Measurements from ENCODE around the gene NDUFAF4.

The NDUFAF4 gene

DNA sequence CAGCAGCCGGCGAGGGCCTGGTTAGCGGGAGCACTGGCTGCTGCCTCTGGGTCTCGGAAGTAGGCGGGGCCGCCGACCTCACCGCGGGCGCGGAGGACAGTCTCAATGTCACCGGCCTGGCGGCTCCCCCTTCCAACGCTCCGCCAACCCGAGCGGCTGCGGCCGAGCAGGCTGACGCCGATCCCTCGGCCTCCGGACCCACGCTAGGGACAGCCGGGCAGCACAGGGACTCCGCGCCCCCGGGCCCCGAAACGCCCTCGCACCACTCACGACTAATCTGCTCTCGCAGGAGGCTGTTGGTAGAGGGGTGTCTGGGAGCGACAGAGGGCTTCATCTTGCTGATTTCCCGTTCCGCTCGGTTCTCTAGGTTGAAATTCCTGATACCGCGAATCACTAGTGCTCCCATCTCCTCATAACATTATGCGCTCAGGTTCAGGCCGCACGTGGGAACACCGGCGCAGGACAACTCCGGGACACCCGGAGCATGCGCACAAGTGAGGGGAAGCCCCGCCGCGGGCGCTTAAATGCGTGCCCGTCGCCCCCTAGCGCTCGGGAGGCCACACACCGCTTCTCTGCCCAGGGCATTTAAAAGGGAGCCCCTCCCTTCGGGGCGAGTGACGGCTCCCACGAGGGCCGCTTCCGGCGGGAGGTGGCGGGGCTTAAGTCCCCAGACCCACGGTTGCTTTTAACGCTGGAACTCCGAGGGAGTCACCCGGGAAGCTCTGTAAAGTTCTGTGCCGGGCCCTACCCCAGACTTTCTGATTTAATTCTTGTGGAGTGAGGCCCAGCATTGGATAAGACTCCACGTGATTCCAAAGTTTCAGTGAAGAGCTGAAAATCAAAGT lies at the start of gene NDUFAF4:
TSS of gene NDUFAF4 (minus strand) at position 496 of the 845 bp plus-strand sequence. CDS start at position 406, 90 bp downstream.
- DNase-seq: peak; percentile 94

DNA sequence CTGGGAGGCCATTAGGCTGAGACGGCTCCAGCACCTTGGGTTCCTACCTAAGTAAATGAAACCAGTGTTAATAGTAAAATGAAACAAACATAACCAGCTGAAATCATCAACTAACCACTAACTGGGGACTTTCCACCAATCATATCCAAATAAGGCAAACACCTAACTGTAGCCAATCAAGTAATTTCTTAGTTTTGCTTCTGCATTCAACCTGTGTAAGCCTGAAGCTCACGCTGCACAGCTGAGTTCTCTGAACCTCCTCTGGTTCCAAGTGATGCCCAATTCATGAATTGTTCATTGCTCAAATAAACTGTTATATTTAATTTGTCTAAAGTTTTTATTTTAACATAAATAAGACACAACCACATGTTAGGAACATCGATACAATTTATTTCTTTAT lies 49.4 kb upstream of the NDUFAF4 start:
- no peak for DNase-seq

DNA sequence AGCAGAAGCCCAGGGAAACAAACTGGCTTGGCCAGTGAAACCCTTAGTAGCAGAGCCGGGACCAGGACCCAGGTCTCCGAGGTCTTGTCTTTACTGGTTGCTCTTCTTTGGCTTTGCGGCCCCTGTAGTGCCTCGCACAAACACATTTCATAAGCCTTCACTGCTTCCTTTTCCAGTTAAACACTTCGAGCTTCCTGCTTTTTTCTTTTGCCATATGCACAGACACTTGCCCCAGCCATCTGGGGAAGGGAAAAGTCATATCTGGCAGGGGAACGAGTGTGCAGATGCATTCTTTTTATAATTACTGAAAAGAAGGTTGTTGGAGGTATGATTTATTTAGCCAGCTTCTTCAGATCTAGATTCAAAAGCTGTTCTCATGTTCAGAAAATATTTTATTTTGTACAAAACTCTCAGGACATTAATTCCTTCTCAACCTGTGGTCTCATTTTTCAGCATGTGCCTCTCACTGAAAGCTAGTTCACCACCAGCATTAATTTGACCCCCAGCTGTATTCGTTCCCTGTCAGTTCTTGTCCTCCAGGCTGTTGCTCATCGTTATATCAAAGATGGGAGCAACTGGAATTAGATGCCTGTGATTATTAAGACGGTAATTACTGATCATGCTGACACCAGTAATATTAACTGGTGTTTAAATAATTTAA lies 46.0 kb upstream of the NDUFAF4 start:
- no peak for DNase-seq

DNA sequence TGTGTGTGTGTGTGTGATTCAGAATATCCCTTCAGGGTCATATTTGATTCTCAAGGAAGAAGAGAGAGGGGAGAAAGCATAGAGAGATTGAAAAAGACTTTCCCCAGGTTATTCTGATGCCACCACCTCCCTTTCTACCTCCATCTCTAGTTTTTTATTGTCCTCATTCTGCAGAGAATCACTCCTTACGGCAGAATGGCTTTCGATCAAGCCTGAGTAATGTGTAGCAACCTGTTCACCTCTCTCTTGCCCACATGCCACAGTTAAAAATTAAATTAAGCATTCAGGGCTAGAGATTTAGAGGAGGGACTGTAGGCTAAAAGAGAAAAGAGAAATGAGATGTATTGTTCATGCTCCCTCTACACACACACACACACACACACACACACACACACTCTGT lies 45.0 kb upstream of the NDUFAF4 start:
- no peak for DNase-seq

DNA sequence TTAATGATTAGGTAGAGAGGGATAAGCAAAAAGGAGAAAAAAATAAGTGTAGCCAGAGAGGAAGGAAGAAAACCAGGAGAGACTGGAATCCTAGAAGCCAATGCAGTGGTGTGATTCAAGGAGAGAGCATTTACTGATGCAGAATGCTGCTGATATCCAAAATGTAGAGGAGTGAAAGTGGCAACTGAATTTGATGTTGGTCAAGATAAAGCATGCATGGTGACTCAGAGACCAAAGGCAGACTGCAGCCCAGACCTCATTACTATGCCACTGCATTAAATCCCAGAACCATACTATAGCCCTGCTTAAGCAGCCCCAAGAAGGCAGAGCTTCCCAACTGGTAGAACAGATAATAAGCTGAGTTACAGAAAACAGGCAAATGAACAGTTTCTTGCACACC lies 42.6 kb upstream of the NDUFAF4 start:
- no peak for DNase-seq

DNA sequence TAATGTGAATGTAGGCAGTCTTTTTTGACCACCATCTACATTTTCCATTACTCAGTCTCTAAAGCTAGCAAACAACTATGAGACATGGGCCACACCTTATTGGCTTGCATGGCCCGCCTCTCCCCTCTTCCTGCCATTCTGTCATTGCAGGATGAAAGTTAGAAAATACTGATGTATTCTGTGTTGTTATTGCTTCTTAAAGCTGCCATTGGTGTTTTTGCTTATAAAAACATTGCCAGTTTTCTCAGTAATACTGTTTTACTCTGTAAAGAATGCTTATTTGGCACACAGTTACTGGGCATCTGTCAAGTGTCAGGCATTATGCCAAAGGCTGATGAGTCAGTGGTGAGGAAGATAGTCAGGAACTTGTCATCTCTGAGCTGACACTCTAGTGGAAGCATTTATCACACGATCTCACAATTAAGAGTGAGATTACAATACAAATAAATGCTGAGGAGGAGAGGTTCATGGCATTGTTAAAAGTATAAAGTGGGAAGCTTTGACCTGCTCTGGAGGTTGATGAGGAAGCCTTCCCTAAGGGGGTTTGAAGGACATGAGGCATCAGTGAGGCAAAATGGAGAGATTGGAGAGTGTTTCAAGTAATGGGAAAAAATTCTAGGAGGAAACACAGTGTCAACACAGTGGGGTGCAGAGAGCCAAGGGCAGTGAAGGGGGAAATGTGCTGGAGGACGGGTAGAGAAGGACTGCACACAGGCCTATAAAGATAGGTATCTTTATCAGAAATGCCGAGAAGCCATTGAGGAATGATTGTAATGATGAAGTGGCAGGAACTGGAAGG lies 41.5 kb upstream of the NDUFAF4 start:
- no peak for DNase-seq

DNA sequence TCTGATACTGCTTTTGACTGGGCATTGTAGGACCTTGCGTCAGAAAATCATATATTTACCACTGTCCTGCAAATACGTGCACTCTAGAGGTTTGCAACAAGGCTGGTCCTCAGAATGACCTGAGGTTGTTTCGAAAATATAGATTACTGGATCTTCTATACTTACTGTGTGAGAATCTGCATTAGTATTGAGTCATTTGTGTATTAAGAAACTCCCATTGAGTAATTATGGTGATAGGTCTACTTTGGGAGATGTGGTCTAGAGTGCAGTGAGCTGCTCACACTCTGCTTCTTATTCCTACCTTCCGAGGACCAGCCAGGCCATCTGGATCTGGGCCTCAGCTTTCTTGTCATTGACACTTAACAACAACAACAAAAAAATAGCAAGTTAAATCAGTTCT lies 36.4 kb upstream of the NDUFAF4 start:
- DNase-seq: no peak

DNA sequence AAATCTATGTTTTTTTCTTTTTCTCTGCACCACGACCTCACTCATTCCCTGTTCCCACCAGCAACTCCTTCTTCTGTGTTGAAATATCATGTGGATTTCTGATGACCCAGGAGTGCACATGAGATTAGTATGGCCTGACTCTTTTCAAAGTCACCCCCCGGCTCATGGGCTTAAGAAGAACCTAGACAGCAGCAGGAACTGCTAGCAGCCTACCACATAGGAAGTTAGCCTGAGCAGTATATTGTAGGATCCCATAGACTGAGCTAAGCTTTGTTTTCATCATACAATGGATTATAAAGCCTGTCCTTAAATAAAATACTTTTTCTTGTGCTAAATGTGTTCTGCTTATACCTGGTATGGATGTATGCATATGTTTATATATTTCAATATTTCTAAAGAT lies 33.5 kb upstream of the NDUFAF4 start:
- no peak for DNase-seq

DNA sequence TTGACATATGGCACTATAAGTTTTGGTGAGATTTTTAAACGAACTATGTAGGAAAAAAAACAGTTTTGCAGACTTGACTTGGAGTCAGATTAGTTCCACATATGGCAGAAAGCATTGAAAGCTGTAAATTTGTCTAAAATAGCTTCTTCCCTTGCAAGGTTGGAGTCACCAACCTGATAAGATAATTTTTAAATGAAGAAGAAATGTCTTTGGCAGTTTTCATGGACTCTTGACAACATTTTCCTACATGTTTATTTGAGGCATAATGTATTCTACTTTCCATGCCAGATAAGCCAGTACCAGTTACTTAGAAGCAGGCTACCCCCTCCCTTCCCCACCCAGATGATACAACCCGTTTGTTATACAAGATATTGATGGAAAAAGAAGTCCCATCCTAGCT lies 32.0 kb upstream of the NDUFAF4 start:
- no peak for DNase-seq

DNA sequence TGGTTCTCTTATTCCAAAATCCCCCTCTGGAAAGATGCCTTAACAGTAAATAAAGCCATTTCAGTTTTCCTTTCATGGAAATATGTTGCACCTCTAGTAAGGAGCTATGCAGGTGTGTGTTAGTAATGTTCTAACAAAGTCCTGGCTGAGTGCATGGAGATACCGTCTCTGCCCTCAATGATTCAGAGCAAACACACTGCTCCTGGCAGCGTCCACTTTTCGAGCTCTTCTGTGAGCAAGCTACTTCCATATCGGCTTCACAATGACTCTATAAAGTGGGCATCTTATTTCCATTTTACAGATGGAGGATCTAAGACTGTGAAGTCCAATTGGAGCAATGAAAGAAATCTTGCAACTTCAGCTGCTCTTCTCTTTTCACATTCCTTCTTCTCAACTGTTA lies 30.0 kb upstream of the NDUFAF4 start:
- DNase-seq: no peak

DNA sequence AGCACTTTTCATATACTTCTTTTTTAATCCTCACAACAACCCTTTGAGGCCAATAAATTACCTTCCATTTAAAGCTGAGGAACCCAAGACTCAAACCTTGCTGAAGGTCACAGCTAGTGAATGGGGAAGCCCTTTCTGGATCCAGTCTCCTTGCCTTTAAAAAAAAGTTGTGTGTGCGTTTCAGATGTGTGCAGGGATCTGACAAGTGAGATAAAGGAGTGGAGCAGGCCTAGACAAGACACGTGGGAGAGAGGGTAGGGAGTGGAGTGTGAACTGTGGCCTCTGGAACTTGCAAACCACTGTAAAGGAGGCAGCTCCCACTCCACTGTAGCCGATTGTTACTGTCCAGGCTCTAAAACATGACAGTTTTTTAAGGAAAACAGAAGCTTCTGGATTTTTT lies 28.7 kb upstream of the NDUFAF4 start:
- no peak for DNase-seq

DNA sequence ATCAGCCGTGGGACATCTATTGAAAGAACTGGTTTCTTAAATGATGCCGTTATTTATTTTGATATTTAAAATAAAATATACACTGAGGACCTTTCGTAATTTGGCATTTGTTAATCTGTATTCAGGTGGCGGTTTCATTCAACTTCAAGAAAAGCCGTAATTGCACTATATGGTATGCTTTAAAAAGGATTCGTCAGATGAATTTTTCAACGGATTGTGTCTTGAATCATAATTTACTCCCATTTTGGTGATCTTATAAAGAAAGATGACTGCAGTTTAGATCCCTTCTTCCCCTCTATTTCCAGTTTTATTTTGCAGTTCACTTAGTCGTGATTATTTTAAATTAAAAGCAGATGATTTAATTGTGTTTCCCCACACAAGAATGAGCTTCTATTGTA lies 27.6 kb upstream of the NDUFAF4 start:
- DNase-seq: no peak

DNA sequence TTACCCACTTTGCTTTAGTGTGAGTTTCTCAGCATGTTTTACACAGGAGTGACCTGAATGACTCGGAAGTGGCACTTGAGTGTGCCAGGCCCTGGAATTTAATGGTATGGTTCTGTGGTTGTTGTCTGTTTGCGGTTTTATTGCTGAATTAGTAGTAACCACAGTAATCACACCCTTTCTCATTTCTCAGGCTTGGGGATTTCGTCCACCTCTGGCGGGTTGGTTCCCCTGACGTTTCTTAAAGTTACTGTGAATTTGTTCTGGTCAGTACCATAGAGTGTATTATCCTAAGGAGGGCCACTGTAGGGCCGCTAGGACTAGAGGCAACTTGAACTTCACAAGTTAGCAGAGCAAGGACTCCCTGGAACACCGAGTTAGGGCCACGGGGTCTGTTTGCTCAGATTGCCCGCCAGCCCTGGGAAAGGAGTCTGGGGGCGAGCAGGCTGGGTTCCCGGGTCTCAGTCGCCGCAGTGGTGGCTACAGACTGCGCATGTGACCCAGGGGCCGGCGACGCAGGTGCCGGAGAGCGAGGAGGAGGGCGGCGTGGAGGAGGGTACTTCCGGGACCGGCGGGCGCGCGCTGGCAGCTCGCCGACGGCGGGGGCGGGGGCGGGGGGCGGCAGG lies 26.3 kb upstream of the NDUFAF4 start:
- no peak for DNase-seq

DNA sequence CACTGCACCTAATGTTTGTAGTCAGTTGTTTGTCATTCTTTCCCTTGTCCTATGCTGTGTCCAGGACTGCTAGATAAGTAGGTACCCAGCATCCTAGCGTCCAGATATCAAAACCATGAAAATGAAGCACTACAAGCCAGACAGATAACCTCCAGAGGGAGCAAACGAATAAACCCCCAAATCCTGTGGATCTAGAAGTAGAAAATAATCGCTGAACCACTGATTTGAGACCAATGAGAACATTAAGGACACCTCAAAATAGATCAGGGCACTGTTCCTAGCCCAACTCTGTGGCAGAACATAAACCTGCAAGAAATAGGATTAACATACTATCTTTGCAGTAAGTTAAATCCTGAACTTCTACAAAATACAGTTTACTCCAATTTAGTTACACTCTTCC lies 25.7 kb upstream of the NDUFAF4 start:
- no peak for DNase-seq

DNA sequence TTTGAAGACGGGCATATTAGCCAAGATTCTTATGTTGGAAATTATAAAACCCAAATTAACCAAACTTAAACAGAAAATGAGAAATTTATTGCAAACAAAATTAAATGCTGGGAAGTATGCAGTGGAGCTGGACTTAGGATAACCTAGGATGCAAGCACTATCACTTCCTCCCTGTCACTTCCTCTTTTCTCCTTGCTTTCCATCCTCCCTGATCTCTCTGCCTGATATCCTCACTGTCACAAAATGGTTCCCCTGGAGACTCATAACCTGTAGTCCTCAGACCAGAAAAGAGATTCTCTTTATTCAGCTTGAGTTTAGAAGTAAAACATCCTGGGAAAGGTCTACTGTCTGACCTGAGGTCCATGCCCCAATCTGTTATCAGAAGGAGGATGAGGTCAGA lies 19.4 kb upstream of the NDUFAF4 start:
- no peak for DNase-seq

DNA sequence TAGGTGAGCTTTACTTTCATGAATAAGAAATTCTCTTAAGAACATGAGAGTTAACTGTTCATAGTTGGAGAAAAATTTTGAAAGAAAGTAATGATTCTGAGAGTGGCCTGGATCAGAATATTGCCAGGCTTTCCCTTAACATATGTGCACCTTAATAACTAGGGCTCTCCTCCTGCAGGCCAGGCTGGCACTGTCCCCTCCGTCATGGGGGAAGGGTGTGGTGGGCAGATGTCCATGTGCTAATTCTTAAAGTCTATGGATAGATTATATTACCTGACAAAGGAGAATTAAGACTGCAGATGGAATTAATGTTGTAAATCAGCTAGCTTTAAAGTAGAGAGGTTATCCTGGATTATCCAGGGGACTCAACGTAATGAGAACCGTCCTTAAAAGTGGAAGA lies 15.9 kb upstream of the NDUFAF4 start:
- no peak for DNase-seq

DNA sequence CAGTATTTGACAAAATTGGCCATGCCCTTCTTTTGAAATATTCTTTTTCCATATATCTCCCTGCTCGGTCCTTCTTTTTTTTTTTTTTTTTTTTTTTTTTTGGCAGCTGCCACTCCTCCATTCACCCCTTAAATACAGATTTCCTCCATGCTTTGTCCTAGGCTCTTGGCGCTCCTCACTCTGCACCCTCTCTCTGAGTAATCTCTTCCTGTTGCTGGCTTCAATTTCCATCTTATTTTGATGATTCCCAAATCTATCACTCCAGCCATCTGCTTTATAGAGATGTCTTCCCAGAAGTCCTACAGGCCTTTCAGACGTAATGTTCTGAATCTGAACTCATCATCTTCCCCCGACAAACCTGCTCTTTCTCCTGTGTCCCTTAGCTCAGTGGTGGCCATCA lies 14.1 kb upstream of the NDUFAF4 start:
- no peak for DNase-seq

DNA sequence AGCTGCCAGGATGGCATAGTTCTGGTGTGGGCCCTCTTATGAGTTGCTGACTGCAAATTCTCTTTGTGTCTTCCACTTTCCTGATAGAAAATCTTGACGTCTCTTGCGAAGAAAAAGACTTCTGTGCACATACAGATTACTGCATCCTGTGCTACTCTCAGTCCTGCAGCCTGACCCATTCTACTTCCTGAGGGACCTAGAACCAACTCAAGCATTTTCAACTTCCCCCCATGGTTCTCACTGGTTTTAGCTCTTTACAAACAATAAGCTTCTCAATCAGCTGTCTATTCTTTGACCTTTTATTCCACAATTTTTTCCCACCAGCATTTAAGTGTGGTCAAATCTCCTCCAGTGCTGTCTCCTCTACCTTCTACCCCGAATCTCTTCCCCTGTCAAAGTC lies 13.5 kb upstream of the NDUFAF4 start:
- no peak for DNase-seq

DNA sequence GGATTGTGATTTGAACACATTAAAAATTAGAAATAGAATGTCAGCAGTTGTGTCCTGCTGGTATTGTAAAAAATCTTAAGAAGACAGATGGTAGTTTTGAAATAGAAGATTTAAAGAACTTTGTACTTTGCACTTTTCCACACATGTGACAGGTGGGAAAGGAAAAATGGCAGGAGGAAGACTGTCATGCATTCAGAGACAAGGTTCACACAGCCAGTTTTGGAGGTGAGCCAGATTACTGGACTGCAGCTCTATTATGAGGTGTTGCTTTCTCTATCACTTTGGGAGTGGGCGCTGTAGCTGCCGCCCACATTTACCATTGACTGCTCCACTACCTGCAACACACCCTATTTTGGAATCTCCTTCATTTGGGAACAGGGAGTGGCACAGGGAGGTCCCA lies 12.1 kb upstream of the NDUFAF4 start:
- DNase-seq: no peak

DNA sequence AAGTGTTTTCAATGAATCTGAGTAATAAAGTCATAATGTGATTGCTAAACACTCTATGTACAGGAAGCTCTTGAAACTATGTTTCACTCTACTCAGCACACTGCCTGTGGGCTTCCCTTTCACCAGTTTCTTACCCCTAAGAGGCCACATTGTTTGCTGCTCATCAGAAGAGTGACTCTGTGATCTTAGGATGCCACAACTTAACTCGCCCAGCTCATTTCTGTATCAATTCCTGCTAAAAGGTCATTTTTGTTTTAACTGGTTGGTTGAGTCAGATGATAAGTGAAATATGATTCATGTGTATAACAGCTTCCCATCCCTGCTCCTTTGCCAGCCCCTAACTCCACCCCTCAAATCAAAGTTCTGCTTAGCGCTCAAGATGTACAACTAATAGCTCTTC lies 9.8 kb upstream of the NDUFAF4 start:
- no peak for DNase-seq

DNA sequence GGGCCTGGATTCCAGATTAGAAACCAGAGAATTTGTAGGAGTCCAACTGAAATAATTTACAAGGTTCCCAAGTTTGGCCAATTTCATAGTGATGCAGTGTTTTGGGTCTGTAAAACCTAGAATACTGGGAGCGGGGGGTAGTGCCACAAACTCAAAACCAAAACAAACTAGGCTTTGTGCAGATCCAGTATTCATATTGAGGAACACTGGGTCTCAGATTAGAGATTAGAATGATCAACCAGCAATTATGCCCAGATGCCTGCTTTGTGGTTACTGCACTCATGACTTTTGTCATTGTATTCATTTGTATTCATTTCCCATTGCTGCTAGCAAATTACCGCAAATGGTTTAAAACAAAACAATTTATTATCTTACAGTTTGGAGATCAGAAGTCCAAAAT lies 3.2 kb upstream of the NDUFAF4 start:
- no peak for DNase-seq

DNA sequence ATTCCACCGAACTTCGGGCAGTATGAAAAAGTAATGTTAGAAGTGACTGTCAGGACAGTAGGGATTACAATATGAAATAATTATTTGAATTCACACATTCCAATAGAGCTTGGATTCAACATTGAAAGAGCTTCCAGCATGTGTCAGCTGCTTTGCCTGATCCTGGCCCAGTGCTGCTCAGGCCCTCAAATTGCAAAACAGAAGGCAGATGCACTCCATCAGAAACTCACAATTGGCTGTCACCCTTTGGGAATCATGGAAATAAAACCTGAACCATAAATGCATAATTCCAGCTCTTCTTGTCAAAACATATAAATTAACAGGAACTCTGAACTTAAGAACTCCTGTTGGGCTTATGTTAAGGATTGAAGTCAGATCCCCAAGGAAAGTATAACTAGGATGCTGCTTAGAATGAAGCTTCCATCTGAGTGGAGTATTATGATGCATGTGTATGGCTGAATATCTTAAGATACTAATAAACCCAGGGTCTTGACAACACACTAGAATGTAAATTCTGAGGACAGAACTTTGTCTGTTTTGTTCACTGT lies 1.8 kb upstream of the NDUFAF4 start:
- DNase-seq: no peak

DNA sequence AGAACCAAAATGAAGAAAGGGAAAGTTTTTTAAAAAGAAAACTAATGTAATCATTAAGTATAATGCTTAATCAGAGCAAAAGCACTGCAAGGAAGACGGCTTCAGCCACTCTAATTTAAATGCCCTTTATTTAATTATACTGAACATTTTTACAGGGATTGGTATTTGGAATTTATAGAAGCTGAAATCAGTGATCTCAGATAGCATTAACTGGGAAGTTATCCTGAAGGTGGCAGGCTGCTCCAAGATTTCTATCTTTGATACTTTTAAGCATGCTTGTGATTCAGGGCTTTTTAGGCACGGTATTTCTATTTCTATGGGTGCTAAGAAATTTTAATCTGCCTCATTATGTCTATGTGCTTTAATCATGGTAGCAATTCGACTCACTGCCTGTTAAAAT lies 1.3 kb upstream of the NDUFAF4 start:
- DNase-seq: no peak
